GM12874 (cell line): Measurements from ENCODE around the gene ADSS2.

Experiments
- CTCF ChIP-seq: IDR thresholded peaks from 2 replicates; pipeline ENCODE4 v1.5.1; 2011; ENCODE audit warnings: low read depth, mild to moderate bottlenecking, control low read depth, low read length, moderate library complexity; ENCODE audit not compliant: insufficient read depth

The ADSS2 gene

GRCh38 chr1:244391761-244392160, 59.9 kb downstream of the ADSS2 start:
- no peak for TF ChIP-seq CTCF

- no peak for TF ChIP-seq CTCF
These were observed 62.7 kb downstream of the ADSS2 start for GRCh38 chr1:244388961-244389360.

GRCh38 chr1:244387415-244387814, 64.3 kb downstream of the ADSS2 start:
- TF ChIP-seq CTCF: no peak

GRCh38 chr1:244386595-244386994, 65.1 kb downstream of the ADSS2 start:
- no peak for TF ChIP-seq CTCF

- TF ChIP-seq CTCF: no peak
These were observed 67.6 kb downstream of the ADSS2 start for GRCh38 chr1:244384066-244384465.

GRCh38 chr1:244383278-244383884, 68.3 kb downstream of the ADSS2 start:
- TF ChIP-seq CTCF: no peak

- TF ChIP-seq CTCF: no peak
These were observed 69.7 kb downstream of the ADSS2 start for GRCh38 chr1:244381878-244382565.
